GM18861 (cell line): Measurements from ENCODE around the gene RARS1.

ENCODE experiments used
- ATAC-seq: cut with Tn5 transposase; IDR thresholded peaks from one replicate; pipeline ENCODE4 v1.9.1; 2021; ENCODE audit not compliant: unreplicated experiment

Gene RARS1

GRCh38 chr5:168553377-168554130 lies 67.3 kb downstream of the RARS1 start:
- no peak for ATAC-seq

DNA sequence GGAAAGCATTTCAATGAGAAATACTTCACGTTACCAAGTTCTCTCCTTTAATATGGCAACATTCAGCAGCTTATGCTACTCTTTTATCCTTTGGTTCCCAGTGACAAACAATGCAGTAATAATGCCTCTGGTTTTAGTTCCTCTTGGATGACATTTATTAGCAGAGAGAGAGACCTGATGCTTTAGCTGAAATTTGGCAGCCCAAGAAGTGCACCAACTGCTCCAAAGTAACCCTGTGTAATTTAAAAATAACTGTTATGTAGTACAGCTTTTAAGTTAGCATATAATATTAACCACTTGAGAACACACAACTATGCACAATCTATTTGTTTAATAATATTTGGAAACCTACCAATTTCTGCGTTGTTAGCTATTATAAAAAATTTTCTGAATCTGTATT lies 71.1 kb downstream of the RARS1 start:
- no peak for ATAC-seq

DNA sequence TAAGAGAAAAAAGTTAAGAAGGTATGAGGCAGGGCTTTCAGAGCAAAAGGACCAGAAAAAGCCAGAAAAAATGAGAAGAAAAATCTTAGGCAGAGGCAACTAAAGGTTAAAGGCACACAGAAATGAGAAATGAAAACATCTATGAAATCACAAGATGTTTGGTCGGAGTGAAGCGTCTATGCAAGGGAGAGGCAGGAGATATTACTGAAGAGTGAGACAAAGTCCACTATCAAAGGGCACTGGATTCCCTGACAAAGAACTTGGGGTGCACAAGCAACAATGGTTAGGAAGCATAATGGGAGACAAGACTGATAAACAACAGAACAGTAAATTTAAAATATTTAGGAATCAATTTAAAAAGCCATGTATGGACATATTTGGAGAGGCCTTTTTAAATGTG lies 76.0 kb downstream of the RARS1 start:
- ATAC-seq: no peak

DNA sequence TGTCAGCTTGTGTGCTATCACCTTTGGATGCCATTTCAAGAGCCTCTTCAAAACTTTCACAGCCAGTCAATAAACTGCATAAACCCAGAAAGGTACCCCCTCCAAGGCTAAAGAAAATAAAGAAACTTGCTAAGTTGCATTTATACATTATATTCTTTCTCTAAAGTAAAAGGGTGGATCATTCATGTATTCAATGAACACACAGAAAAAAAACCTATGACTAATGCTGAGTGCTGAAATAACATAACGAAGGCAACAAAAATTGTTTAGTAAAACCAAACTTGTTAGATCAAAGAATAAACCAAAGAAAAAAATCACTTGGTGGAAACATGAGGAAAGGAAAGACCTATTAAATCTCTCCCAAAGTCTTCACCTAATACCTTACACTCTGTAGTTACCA lies 77.7 kb downstream of the RARS1 start:
- ATAC-seq: no peak

- ATAC-seq: no peak
These were observed 82.5 kb downstream of the RARS1 start for GRCh38 chr5:168568738-168569137.
